MCF 10A (cell line): ENCODE measurements around the gene FAM193B. TPM values are rescaled to one million over a fixed set of nuclear protein-coding genes. Genes with fewer than 3 reads are reported as not detected.

Experiments
- BruUV-seq: library from RNA; stranded (reverse); fragments of 400-500 nt; replicated peaks from 2 replicates; lab custom pipeline; 2021; lab: Mats Ljungman, UMichigan
- CTCF ChIA-PET: fragments of 300-600 bp; sonication (Branson Sonifier 250); formaldehyde crosslinking; extraction: SDS; loops from one replicate; lab custom pipeline; 2021; ENCODE audit warnings: antibody characterized with exemption, inconsistent platforms; lab: Yijun Ruan, JAX
- POLR2A ChIA-PET: fragments of 300-600, 350-650 bp; sonication (Branson Sonifier 250); formaldehyde crosslinking; extraction: SDS; loops from one replicate; lab custom pipeline; 2020; ENCODE audit warnings: antibody characterized with exemption, inconsistent platforms; lab: Yijun Ruan, JAX
- DNase-seq: peaks from one replicate; pipeline ENCODE4 v3.0.0-alpha.2; 2018; ENCODE audit not compliant: unreplicated experiment
- H3K27ac Mint-ChIP-seq: one replicate; pipeline ENCODE4 v1.8.0; 2022; ENCODE audit warnings: mild to moderate bottlenecking, low read depth, mixed read lengths; ENCODE audit not compliant: unreplicated experiment
- H3K27me3 Mint-ChIP-seq: one replicate; pipeline ENCODE4 v1.8.0; 2022; ENCODE audit warnings: mixed read lengths; ENCODE audit not compliant: insufficient read depth, unreplicated experiment
- H3K36me3 Mint-ChIP-seq: one replicate; pipeline ENCODE4 v1.8.0; 2022; ENCODE audit warnings: mild to moderate bottlenecking, moderate library complexity, mixed read lengths; ENCODE audit not compliant: insufficient read depth, unreplicated experiment
- H3K4me1 Mint-ChIP-seq: one replicate; pipeline ENCODE4 v1.8.0; 2022; ENCODE audit warnings: mixed read lengths; ENCODE audit not compliant: insufficient read depth, unreplicated experiment
- H3K4me3 Mint-ChIP-seq: one replicate; pipeline ENCODE4 v1.8.0; 2022; ENCODE audit warnings: mild to moderate bottlenecking, moderate library complexity, mixed read lengths; ENCODE audit not compliant: unreplicated experiment
- H3K9me3 Mint-ChIP-seq: one replicate; pipeline ENCODE4 v1.8.0; 2022; ENCODE audit warnings: mixed read lengths; ENCODE audit not compliant: unreplicated experiment
- intact Hi-C: fragments of 100-400 bp; cut with micrococcal nuclease; formaldehyde crosslinking; loops from 2 replicates; pipeline ENCODE4 v1.14.1; 2022
- total RNA-seq: library from RNA; stranded (reverse); gene quantifications from 2 replicates; pipeline ENCODE4 v1.2.3, GENCODE V29; 2022
- TF ChIP-seq, protein P1 (sequence below): fragments of 200-600 bp; IDR thresholded peaks from one replicate; pipeline ENCODE4 v1.8.0; 2022; ENCODE audit warnings: antibody characterized with exemption, mild to moderate bottlenecking; ENCODE audit not compliant: unreplicated experiment

Gene FAM193B
- total RNA-seq, 1 experiment from 2014 or later, result 80.4 TPM

DNA sequence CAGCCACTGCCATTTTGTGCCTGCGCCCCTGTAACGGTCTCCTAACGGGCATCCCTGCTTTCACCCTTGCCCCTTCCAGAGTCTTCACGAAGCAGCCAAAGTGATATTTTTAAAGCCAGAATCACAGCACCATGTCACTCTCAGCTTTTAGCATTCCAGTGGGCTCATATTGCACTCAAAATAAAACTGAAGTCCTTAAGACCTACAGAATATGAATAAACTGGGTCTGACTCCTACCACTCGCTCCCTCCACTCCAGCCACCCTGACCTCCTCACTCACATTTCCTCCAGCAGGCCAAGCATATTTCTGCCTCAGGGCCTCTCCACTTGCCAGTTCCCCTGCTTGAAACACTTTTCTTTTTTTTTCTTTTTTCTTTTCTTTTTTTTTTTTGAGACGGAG, 54.5 kb downstream of the FAM193B start:
- intact Hi-C loops, result loop anchor here (5.0 kb wide), 3 partner anchors 92 to 388 kb away; partner anchors contain the start of gene TMED9
- no peak overlapping the region for H3K4me3 Mint-ChIP-seq
- no peaks in the 10 kb centered on the region for H3K9me3 Mint-ChIP-seq

DNA sequence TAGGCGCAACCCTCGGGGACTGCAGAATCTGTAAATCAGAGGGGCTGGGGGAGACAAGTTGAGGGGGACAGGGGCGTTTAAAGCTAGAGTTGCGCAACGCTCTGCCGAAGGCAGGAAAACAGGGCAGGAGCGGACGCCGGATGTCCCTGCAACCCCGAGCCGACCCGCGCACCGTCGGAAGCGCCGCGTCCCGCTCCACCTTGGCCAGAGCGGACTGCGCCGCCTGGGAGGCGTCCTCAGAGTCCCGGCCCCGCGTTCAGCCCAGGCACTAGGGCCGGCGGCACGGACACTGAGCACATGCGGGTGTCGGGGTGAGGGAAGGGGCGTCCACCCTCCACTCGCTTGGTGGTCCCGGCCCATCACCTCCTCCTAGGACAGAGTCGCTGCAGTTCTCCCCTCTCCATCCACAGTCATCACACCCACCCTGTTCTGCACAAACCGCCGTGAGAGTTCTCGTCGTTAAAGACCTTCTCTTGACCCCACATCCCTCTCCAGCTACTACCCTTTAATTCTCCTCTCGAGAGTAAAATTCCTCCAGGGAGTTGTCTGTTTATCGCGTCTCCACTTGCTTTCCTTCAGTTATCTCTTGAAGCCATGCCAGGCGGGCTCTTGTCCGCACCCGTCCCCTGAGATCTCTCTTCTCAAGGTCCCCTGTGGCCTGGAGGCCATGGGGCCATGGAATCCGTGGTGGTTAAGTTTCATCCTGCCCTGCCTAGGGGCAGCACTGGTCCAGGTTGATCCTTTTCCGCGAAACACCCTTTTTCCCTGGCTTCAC, 56.2 kb downstream of the FAM193B start:
- H3K4me1 Mint-ChIP-seq, result peaks cover 60% of the 10 kb centered on the region

More for the DNA sequence above, 54.5 kb downstream of the FAM193B start:
- Mint-ChIP-seq H3K27me3 (no peaks in the 10 kb centered on the region), H3K27ac (no peak overlapping the region), H3K36me3 (no peaks in the 10 kb centered on the region), H3K4me1 (peaks cover 50% of the 10 kb centered on the region)
- TF ChIP-seq, protein P1, sequence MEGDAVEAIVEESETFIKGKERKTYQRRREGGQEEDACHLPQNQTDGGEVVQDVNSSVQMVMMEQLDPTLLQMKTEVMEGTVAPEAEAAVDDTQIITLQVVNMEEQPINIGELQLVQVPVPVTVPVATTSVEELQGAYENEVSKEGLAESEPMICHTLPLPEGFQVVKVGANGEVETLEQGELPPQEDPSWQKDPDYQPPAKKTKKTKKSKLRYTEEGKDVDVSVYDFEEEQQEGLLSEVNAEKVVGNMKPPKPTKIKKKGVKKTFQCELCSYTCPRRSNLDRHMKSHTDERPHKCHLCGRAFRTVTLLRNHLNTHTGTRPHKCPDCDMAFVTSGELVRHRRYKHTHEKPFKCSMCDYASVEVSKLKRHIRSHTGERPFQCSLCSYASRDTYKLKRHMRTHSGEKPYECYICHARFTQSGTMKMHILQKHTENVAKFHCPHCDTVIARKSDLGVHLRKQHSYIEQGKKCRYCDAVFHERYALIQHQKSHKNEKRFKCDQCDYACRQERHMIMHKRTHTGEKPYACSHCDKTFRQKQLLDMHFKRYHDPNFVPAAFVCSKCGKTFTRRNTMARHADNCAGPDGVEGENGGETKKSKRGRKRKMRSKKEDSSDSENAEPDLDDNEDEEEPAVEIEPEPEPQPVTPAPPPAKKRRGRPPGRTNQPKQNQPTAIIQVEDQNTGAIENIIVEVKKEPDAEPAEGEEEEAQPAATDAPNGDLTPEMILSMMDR, result no peak
- BruUV-seq, result no TSS peak
- POLR2A ChIA-PET, result interaction anchor here (0.7 to 1.9 kb wide), 4 partner anchors 16 to 191 kb away, joined by 3 to 7 read pairs (median 4); partner anchors contain the start of gene DDX41
- CTCF ChIA-PET, result interaction anchor here (0.6 to 8.6 kb wide), 16 partner anchors 10 to 447 kb away, joined by 3 to 83 read pairs (median 24); partner anchors contain the start of genes DDX41, DOK3 and PFN3
- DNase-seq, result no peak

DNA sequence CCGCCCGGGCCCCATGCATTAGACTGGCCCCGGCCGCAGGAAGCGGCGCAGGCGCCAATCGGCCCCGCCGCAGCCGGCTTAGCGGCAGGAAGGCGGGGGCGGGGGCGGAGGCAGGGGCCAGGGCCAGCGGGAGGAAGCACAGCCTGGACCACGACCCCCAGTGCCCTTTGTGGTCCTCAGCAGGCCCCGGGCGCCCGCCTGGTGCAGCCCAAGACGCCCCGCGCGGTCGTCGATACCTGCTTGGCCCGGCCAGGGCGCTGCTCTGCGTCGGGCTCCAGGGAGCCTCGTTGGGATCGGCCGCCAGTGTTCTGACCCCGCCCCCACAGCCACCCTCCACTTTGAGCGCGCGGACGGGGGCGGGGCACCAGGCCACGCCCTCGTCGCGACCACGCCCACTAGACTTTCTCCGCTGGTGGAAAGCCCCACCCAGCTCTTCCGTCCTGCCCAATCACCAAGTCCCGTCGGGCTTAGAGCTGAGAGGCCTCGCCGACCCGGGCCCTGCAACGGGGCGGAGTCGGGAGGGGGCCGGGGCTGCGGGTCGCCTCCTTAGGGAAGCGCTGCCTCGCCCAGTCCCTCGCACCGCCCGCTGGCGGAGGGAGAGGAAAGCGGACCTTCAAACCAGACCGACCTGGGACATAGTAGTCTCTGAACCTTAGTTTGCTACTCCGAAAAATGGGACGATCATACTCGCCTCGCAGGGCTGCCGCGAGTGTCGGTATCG, 56.9 kb downstream of the FAM193B start, which contains the start of gene PDLIM7:
Gene PDLIM7, minus strand, starts transcription at position 313 of the 721 bp plus-strand sequence. CDS start 1,092 bp downstream, outside the sequence.
- H3K27ac Mint-ChIP-seq, result peak within 1 kb of the TSS; percentile 55
- TF ChIP-seq, protein P1, result no peak
- H3K9me3 Mint-ChIP-seq, result no peaks in the 10 kb centered on the region
- H3K27me3 Mint-ChIP-seq, result no peaks in the 10 kb centered on the region
- peak; percentile 99 for DNase-seq
- peaks cover 58% of the 10 kb centered on the region for H3K4me1 Mint-ChIP-seq
- BruUV-seq, result TSS peak; percentile 39
- intact Hi-C loops, result loop anchor here (1.0 to 2.0 kb wide), 4 partner anchors 19 to 107 kb away; no protein-coding TSS in a partner anchor
- POLR2A ChIA-PET, result interaction anchor here (0.7 to 3.8 kb wide), 29 partner anchors 9 to 747 kb away, joined by 3 to 24 read pairs (median 5); partner anchors contain the start of genes B4GALT7, DDX41, GRK6 and RAB24
- CTCF ChIA-PET, result interaction anchor here (0.6 to 8.6 kb wide), 16 partner anchors 9 to 907 kb away, joined by 3 to 83 read pairs (median 4); partner anchors contain the start of gene DDX41
- peak within 1 kb of the TSS; percentile 74 for H3K4me3 Mint-ChIP-seq
- peaks cover 2% of the 10 kb centered on the region for H3K36me3 Mint-ChIP-seq

More for the DNA sequence above, 56.2 kb downstream of the FAM193B start:
- Mint-ChIP-seq H3K4me3 (peak overlapping the region; percentile 74), H3K36me3 (no peaks in the 10 kb centered on the region), H3K9me3 (no peaks in the 10 kb centered on the region), H3K27ac (peak overlapping the region; percentile 40), H3K27me3 (no peaks in the 10 kb centered on the region)
- TF ChIP-seq, protein P1, result no peak
- intact Hi-C loops, result no loop called here
- CTCF ChIA-PET, result interaction anchor here (0.6 to 8.6 kb wide), 15 partner anchors 11 to 908 kb away, joined by 3 to 83 read pairs (median 4); partner anchors contain the start of gene DDX41
- POLR2A ChIA-PET, result interaction anchor here (0.6 to 3.8 kb wide), 26 partner anchors 9 to 747 kb away, joined by 3 to 24 read pairs (median 5); partner anchors contain the start of genes B4GALT7, DDX41, GRK6 and RAB24
- BruUV-seq, result TSS peak; percentile 24
- DNase-seq, result no peak
